ENCODE results near the gene CHRNB4.
A peak's percentile ranks its signal among the peaks of the same experiment; 100 is the strongest.

The CHRNB4 gene

DNA sequence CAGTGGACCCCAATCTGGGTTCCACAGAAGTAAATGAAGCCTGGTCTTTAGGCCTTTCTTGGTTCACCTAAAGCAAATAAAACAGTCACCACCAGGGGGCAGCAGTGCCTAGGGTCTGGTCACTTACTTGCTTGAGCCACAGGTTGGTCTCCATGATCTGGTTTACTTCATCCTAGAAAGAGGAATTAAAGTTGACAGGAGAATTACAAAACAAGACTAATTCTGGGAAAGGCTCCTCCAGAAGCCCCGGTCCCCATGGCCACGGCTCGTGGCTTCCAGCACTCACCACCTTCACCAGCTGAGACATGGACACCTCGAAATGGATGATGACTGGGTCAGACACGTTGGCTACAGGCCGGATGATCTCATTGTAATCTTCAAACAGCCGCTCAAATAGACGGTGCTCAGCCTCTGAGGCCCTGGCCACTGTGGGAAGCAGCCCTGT lies 22.5 kb downstream of the CHRNB4 start:
- TF ChIP-seq, protein P1, sequence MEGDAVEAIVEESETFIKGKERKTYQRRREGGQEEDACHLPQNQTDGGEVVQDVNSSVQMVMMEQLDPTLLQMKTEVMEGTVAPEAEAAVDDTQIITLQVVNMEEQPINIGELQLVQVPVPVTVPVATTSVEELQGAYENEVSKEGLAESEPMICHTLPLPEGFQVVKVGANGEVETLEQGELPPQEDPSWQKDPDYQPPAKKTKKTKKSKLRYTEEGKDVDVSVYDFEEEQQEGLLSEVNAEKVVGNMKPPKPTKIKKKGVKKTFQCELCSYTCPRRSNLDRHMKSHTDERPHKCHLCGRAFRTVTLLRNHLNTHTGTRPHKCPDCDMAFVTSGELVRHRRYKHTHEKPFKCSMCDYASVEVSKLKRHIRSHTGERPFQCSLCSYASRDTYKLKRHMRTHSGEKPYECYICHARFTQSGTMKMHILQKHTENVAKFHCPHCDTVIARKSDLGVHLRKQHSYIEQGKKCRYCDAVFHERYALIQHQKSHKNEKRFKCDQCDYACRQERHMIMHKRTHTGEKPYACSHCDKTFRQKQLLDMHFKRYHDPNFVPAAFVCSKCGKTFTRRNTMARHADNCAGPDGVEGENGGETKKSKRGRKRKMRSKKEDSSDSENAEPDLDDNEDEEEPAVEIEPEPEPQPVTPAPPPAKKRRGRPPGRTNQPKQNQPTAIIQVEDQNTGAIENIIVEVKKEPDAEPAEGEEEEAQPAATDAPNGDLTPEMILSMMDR (IDR thresholded peaks at IDR 0.05; ENCODE audit: low read depth, low read length, poor library complexity, severe bottlenecking): peak; percentile 90
- no peak for TF ChIP-seq EZH2phosphoT487 (IDR thresholded peaks at IDR 0.05; ENCODE audit: borderline replicate concordance, low read length)
- Histone ChIP-seq H3K4me2 (ENCODE audit: low read length) (no peak overlapping the region), H3F3A (ENCODE audit: control insufficient read depth, insufficient read depth) (no peaks in the 10 kb centered on the region), H3K27me3 (ENCODE audit: control insufficient read depth, low read length) (no peaks in the 10 kb centered on the region), H3K4me1 (ENCODE audit: control insufficient read depth, low read length) (no peaks in the 10 kb centered on the region), H3K9me2 (replicated peaks; ENCODE audit: control insufficient read depth, low read length) (no peaks in the 10 kb centered on the region), H3K27ac (ENCODE audit: low read depth, low read length) (no peak overlapping the region), H3K4me3 (ENCODE audit: low read length) (no peak overlapping the region), H4K20me1 (ENCODE audit: control insufficient read depth, insufficient read depth, low read depth, low read length) (no peaks in the 10 kb centered on the region), H3K79me2 (ENCODE audit: control insufficient read depth, low read length) (no peaks in the 10 kb centered on the region), H3K36me3 (ENCODE audit: control insufficient read depth, low read length) (no peaks in the 10 kb centered on the region), H3K9me3 (ENCODE audit: control insufficient read depth, insufficient read depth, low read length) (no peaks in the 10 kb centered on the region)

DNA sequence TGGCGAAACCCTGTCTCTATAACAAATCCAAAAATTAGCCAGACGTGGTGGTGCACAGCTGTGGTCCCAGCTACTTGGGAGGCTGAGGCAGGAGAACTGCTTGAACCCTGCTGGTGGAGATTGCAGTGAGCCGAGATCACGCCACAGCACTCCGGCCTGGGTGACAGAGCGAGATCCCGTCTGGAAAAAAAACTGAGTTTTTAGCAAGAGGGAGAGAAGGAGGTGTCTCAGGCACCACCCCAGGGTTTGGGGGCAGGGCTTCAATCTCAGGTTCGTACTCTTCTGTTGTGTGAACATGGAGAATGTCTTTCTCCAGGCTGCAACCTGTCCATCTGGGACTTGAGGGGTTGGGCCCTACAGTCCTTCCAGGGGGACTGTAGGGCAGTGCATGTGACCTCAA lies 22.9 kb downstream of the CHRNB4 start:
- TF ChIP-seq, protein P1 (IDR thresholded peaks at IDR 0.05; ENCODE audit: low read depth, low read length, poor library complexity, severe bottlenecking): no peak
- Histone ChIP-seq H3K27me3 (ENCODE audit: control insufficient read depth, low read length) (no peaks in the 10 kb centered on the region), H3K9me3 (ENCODE audit: control insufficient read depth, insufficient read depth, low read length) (no peaks in the 10 kb centered on the region), H3K79me2 (ENCODE audit: control insufficient read depth, low read length) (no peaks in the 10 kb centered on the region), H4K20me1 (ENCODE audit: control insufficient read depth, insufficient read depth, low read depth, low read length) (no peaks in the 10 kb centered on the region), H3K4me1 (ENCODE audit: control insufficient read depth, low read length) (no peaks in the 10 kb centered on the region), H3K4me2 (ENCODE audit: low read length) (no peak overlapping the region), H3K4me3 (ENCODE audit: low read length) (no peak overlapping the region), H3K9me2 (replicated peaks; ENCODE audit: control insufficient read depth, low read length) (no peaks in the 10 kb centered on the region), H3K27ac (ENCODE audit: low read depth, low read length) (no peak overlapping the region), H3K36me3 (ENCODE audit: control insufficient read depth, low read length) (no peaks in the 10 kb centered on the region), H3F3A (ENCODE audit: control insufficient read depth, insufficient read depth) (no peaks in the 10 kb centered on the region)

DNA sequence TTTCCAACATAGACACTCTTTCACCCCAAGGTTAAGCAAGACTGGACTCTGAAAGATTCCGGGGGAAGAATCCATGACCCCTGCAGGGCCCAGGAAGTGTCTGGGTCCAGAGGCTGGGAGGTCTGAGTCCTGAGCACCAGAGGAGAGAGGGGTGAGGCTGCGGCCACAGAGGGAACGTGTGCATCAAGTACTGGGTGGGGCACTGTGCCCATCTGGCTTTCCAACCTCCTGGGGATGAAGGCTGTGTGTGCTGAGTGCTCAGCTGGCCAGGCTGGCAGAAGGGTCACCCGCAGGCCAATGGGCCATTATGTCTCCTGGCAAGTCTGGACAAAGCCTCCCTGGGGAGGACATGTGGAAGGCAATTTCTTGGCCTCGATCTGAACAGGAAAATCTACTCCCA lies 23.5 kb downstream of the CHRNB4 start:
- H3K9me3 ChIP-seq (ENCODE audit: control insufficient read depth, insufficient read depth, low read length): no peaks in the 10 kb centered on the region
- TF ChIP-seq, protein P1 (IDR thresholded peaks at IDR 0.05; ENCODE audit: low read depth, low read length, poor library complexity, severe bottlenecking): no peak
- TF ChIP-seq EZH2phosphoT487 (IDR thresholded peaks at IDR 0.05; ENCODE audit: borderline replicate concordance, low read length): no peak
- no peaks in the 10 kb centered on the region for H3K4me1 ChIP-seq (ENCODE audit: control insufficient read depth, low read length)
- H3K9me2 ChIP-seq (replicated peaks; ENCODE audit: control insufficient read depth, low read length): no peaks in the 10 kb centered on the region
- H3K79me2 ChIP-seq (ENCODE audit: control insufficient read depth, low read length): no peaks in the 10 kb centered on the region
- H3K36me3 ChIP-seq (ENCODE audit: control insufficient read depth, low read length): no peaks in the 10 kb centered on the region
- no peaks in the 10 kb centered on the region for H3F3A ChIP-seq (ENCODE audit: control insufficient read depth, insufficient read depth)
- H3K4me2 ChIP-seq (ENCODE audit: low read length): no peak overlapping the region
- H3K27ac ChIP-seq (ENCODE audit: low read depth, low read length): no peak overlapping the region
- no peaks in the 10 kb centered on the region for H4K20me1 ChIP-seq (ENCODE audit: control insufficient read depth, insufficient read depth, low read depth, low read length)
- no peaks in the 10 kb centered on the region for H3K27me3 ChIP-seq (ENCODE audit: control insufficient read depth, low read length)
- no peak overlapping the region for H3K4me3 ChIP-seq (ENCODE audit: low read length)

DNA sequence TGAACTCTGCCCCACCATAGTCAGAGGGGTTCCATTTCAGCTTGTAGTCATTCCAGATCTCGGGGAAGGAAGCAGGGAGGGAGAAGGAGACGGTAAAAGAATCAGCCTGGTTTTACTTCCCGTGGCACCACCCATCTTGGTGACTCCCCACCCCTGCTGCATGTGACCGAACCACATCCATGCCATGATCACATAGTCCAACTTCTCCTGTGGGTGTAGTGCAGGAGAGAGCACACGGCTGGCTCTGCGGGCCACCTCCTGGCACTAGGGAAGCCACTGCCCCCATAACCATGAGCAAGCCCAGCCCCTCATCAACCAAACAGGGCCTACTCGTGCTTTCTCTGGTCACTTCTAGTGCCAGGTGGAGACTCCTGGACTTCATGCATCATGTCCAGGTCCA lies 23.9 kb downstream of the CHRNB4 start:
- no peaks in the 10 kb centered on the region for H3K4me1 ChIP-seq (ENCODE audit: control insufficient read depth, low read length)
- no peaks in the 10 kb centered on the region for H3K79me2 ChIP-seq (ENCODE audit: control insufficient read depth, low read length)
- no peaks in the 10 kb centered on the region for H3K27me3 ChIP-seq (ENCODE audit: control insufficient read depth, low read length)
- no peaks in the 10 kb centered on the region for H3K36me3 ChIP-seq (ENCODE audit: control insufficient read depth, low read length)
- H4K20me1 ChIP-seq (ENCODE audit: control insufficient read depth, insufficient read depth, low read depth, low read length): no peaks in the 10 kb centered on the region
- no peaks in the 10 kb centered on the region for H3F3A ChIP-seq (ENCODE audit: control insufficient read depth, insufficient read depth)
- no peaks in the 10 kb centered on the region for H3K9me2 ChIP-seq (replicated peaks; ENCODE audit: control insufficient read depth, low read length)
- no peak overlapping the region for H3K4me3 ChIP-seq (ENCODE audit: low read length)
- H3K27ac ChIP-seq (ENCODE audit: low read depth, low read length): no peak overlapping the region
- H3K9me3 ChIP-seq (ENCODE audit: control insufficient read depth, insufficient read depth, low read length): no peaks in the 10 kb centered on the region
- TF ChIP-seq, protein P1 (IDR thresholded peaks at IDR 0.05; ENCODE audit: low read depth, low read length, poor library complexity, severe bottlenecking): no peak
- TF ChIP-seq EZH2phosphoT487 (IDR thresholded peaks at IDR 0.05; ENCODE audit: borderline replicate concordance, low read length): no peak
- no peak overlapping the region for H3K4me2 ChIP-seq (ENCODE audit: low read length)
